SK-N-SH treated with all-trans-retinoic acid at 6 μM for 48 hours (cell line): Measurements from ENCODE around the gene CKAP2.
"Not testable (repeated sequence)": the region's sequence is repeated elsewhere in the genome, so short reads cannot be mapped to it uniquely, and the experiment has no call there.

Source experiments
- ARNTL ChIP-seq: fragments of 450-650 bp; formaldehyde crosslinking; IDR thresholded peaks from 2 replicates; pipeline ENCODE4 v1.5.0; 2020; ENCODE audit warnings: low read depth, mild to moderate bottlenecking, moderate library complexity, borderline replicate concordance
- PATZ1 ChIP-seq: fragments of 250-450 bp; sonication (Bioruptor Pico); IDR thresholded peaks from 2 replicates; pipeline ENCODE4 v1.8.0; 2020; ENCODE audit warnings: mild to moderate bottlenecking, moderate library complexity, borderline replicate concordance
- PPARA ChIP-seq: fragments of 250-450 bp; sonication (Bioruptor Pico); IDR thresholded peaks from 2 replicates; pipeline ENCODE4 v1.5.0; 2020; ENCODE audit warnings: mild to moderate bottlenecking, borderline replicate concordance
- RARB ChIP-seq: fragments of 250-450 bp; sonication (Bioruptor Pico); IDR thresholded peaks from 2 replicates; pipeline ENCODE4 v1.8.0; 2021; ENCODE audit warnings: mild to moderate bottlenecking, moderate library complexity
- TSHZ2 ChIP-seq: fragments of 250-450 bp; sonication (Bioruptor Pico); IDR thresholded peaks from 2 replicates; pipeline ENCODE4 v1.5.0; 2020; ENCODE audit warnings: mild to moderate bottlenecking, moderate library complexity

GRCh38 chr13:52497979-52498378 is 42.7 kb downstream of the CKAP2 start:
- not testable (repeated sequence) for TF ChIP-seq TSHZ2, PPARA, RARB, PATZ1, ARNTL (CRISPR knock-in tag)
